ENCODE measurements around the gene COQ10B.

GRCh38 chr2:197414515-197414914, 38.8 kb upstream of the COQ10B start:
- TF ChIP-seq CTCF (IDR thresholded peaks at IDR 0.05) (no peak), POLR2A (IDR thresholded peaks at IDR 0.05) (no peak)
